Thoracic aorta (tissue), 2 donors: Measurements from ENCODE around the gene WEE2. TPM values are rescaled to one million over a fixed set of nuclear protein-coding genes. Genes with fewer than 3 reads are reported as not detected.

ENCODE experiments used
- ATAC-seq: fragments of 150-250 bp; one replicate; pipeline ENCODE4 v1.8.0; 2017; ENCODE audit warnings: low read depth; ENCODE audit not compliant: insufficient number of reproducible peaks, low FRiP score
- DNase-seq: peaks from one replicate; pipeline ENCODE4 v3.0.0-alpha.2; 2020; ENCODE audit warnings: low spot score
- H3K27ac ChIP-seq, 2 donors: fragments of 200-600 bp; sonication (generic); 1 replicate in 1 of 2; 2 replicates in 1 of 2; pipeline ENCODE4 v1.5.1; 2016; ENCODE audit warnings: mild to moderate bottlenecking in 2 of 2, moderate library complexity in 2 of 2
- H3K27me3 ChIP-seq: fragments of 200-600 bp; sonication (generic); replicated peaks from 2 replicates; pipeline ENCODE4 v1.6.0; 2016; ENCODE audit warnings: mild to moderate bottlenecking; ENCODE audit not compliant: insufficient read depth
- H3K36me3 ChIP-seq: fragments of 200-600 bp; sonication (generic); one replicate; pipeline ENCODE4 v1.5.1; 2016
- H3K4me1 ChIP-seq, 2 donors: fragments of 200-600 bp; sonication (generic); 1 replicate in 1 of 2; 2 replicates in 1 of 2; pipeline versions ENCODE4 v1.5.1 to v1.6.0; 2016; ENCODE audit warnings: low read depth in 2 of 2, mild to moderate bottlenecking in 1 of 2; ENCODE audit not compliant: control insufficient read depth in 1 of 2
- H3K4me3 ChIP-seq: fragments of 200-600 bp; sonication (generic); 2 replicates; pipeline ENCODE4 v1.5.1; 2016; ENCODE audit warnings: mild to moderate bottlenecking
- H3K9me3 ChIP-seq: fragments of 200-600 bp; sonication (generic); 2 replicates; pipeline ENCODE4 v1.5.1; 2016
- CTCF ChIP-seq: fragments of 200-600 bp; sonication (generic); IDR thresholded peaks from one replicate; pipeline ENCODE4 v1.5.1; 2019; ENCODE audit warnings: antibody characterized with exemption
- total RNA-seq, 2 donors: library from RNA; depleted of rRNA; stranded (reverse); fragments of >200 nt; gene quantifications; one replicate each; pipeline versions ENCODE4 v1.1.0 to v1.2.3, GENCODE V29; 2016

The WEE2 gene
- total RNA-seq, 2 donors from 2014 or later: not detected

- H3K27me3 ChIP-seq: no peaks in the 10 kb centered on the region
- no peak overlapping the region for H3K27ac ChIP-seq
- ATAC-seq (no peak), DNase-seq (no peak)
- H3K9me3 ChIP-seq: no peaks in the 10 kb centered on the region
- no peak overlapping the region for H3K4me3 ChIP-seq
- no peaks in the 10 kb centered on the region for H3K36me3 ChIP-seq
- no peaks in the 10 kb centered on the region for H3K4me1 ChIP-seq
- TF ChIP-seq CTCF: no peak
Measured at GRCh38 chr7:141713890-141714289, 5.7 kb downstream of the WEE2 start.

GRCh38 chr7:141714571-141714970 is 6.4 kb downstream of the WEE2 start:
- Histone ChIP-seq H3K4me1 (no peaks in the 10 kb centered on the region), H3K9me3 (no peaks in the 10 kb centered on the region), H3K36me3 (no peaks in the 10 kb centered on the region), H3K4me3 (no peak overlapping the region), H3K27me3 (no peaks in the 10 kb centered on the region), H3K27ac (no peak overlapping the region)
- TF ChIP-seq CTCF: no peak
- no peak for ATAC-seq
- DNase-seq: no peak

- H3K36me3 ChIP-seq: no peaks in the 10 kb centered on the region
- no peak for TF ChIP-seq CTCF
- no peak overlapping the region for H3K27ac ChIP-seq
- H3K4me3 ChIP-seq: no peak overlapping the region
- H3K27me3 ChIP-seq: no peaks in the 10 kb centered on the region
- H3K4me1 ChIP-seq: no peaks in the 10 kb centered on the region
- no peaks in the 10 kb centered on the region for H3K9me3 ChIP-seq
- no peak for ATAC-seq
- DNase-seq: no peak
Measured at GRCh38 chr7:141715018-141715417, 6.9 kb downstream of the WEE2 start.

GRCh38 chr7:141715794-141716689 is 7.9 kb downstream of the WEE2 start:
- Histone ChIP-seq H3K4me3 (no peak overlapping the region), H3K36me3 (no peaks in the 10 kb centered on the region), H3K4me1 (no peaks in the 10 kb centered on the region), H3K9me3 (no peaks in the 10 kb centered on the region), H3K27ac (no peak overlapping the region), H3K27me3 (no peaks in the 10 kb centered on the region)
- no peak for TF ChIP-seq CTCF
- DNase-seq: no peak
- no peak for ATAC-seq

GRCh38 chr7:141717450-141717849 is 9.3 kb downstream of the WEE2 start:
- no peak for ATAC-seq

More at GRCh38 chr7:141717450-141717849, 9.3 kb downstream of the WEE2 start:
- no peak overlapping the region for H3K27ac ChIP-seq
- DNase-seq: no peak
- no peaks in the 10 kb centered on the region for H3K36me3 ChIP-seq
- H3K4me1 ChIP-seq: no peaks in the 10 kb centered on the region
- no peaks in the 10 kb centered on the region for H3K9me3 ChIP-seq
- TF ChIP-seq CTCF: no peak
- no peak overlapping the region for H3K4me3 ChIP-seq
- H3K27me3 ChIP-seq: no peaks in the 10 kb centered on the region
